Stimulated activated CD4-positive, alpha-beta T cell treated with anti-CD3 and anti-CD28 coated beads, TNF-alpha, amount 100 ng/mL, for 48 hours (primary cell): Measurements from ENCODE around the gene LMOD1.
"Not testable (repeated sequence)": the region's sequence is repeated elsewhere in the genome, so short reads cannot be mapped to it uniquely, and the experiment has no call there.

Experiments
- DNase-seq, 3 donors: peaks; one replicate each; pipeline ENCODE4 v3.0.0-alpha.2; 2020; ENCODE audit warnings: low read depth in 3 of 3

The LMOD1 gene

DNA sequence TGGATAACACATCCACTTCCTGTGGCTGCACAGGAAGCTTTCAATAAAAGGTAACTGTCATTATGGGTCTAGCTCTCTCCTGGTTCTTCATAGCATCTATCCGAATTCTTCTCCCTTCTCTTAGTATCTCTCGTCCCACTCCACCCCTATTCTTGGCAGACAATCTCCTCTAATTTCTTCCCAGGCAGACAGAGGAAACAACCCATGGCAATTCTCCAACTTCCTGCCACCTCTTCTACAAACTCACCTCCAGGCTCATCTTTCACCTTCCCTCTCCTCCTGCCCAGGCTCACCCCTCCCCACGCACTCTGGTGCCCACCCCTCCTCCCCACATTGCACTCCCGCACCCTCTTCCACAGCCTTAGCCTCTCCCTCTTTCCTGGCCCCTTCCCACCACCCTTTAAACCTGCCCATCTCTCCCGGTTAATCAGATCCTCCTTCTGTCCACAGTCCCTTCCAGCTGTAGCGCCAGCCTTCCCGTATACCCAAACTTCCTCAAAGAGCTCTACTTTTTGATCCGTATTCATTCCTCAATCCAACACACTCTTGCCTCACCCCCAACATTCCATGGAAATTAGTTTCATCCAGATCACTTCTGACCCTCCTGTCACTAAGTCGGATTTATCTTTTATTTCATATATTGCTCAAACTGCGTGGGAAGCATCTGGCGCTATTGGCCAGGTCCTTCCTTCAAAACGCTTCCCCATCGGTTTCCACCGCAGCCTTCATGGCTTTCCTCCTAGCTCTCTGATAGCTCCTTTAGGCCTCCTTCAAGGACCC, 31.7 kb downstream of the LMOD1 start:
- DNase-seq, result no peak

DNA sequence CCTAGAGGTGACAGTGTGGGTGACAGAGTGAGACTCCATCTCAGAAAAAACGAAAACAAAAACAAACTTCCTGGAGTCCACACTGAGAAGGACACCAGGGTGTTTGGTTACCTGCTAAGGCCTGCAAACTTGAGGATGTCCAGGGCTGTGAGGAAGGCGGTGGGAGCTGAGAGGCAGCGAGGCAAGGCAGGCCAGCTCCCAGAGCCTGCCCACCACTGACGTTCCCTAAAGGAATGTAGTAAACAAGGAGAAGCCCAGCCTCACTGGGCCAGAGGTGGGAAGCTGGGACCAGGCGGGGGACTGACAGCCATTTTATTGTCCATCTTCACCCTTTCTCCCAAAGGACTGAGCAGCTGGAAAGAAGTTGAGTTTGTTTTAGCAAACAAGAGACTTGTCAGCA, 33.5 kb downstream of the LMOD1 start:
- DNase-seq, result no peak

- no peak for DNase-seq
Observed at GRCh38 chr1:201911826-201912571, 34.3 kb downstream of the LMOD1 start.

DNA sequence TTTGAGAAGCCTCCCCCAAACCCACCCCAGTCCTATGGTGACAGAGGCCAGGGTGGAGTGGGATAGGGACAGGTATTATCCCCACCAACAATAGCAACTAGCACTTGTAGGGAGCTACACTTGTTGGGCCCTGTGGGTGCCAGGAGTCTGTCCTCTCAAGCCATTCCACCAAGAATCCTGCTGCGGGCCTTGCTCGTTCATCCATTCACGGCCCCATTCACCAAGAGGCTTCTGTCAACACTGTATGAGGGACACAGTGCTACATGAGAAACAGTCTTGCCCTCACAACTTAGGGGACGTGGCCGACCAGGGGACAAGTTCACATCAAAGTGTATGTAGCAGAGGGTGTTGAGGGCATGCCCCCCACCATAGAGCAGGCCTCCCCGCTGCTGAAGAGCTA, 38.7 kb downstream of the LMOD1 start:
- DNase-seq, result no peak

DNA sequence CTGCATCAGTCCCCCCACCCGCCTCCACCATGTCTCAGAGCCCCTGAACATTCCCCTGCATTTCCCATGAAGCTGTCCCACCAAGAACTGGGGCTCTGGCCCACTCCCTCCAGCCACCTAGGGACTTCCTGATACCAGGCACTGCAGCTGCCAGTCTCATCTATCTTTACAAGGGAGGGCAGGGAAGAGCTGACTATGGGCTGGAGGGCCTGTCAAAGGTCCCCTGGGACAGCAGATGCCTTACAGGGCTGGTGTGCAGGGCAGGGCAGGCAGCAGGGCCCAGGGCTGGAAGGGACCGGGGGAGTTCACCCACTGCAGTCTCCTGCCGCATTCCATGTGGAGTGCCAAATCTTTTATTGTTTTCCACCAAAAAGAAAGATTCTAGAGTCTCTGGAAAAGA, 40.0 kb downstream of the LMOD1 start:
- no peak for DNase-seq

DNA sequence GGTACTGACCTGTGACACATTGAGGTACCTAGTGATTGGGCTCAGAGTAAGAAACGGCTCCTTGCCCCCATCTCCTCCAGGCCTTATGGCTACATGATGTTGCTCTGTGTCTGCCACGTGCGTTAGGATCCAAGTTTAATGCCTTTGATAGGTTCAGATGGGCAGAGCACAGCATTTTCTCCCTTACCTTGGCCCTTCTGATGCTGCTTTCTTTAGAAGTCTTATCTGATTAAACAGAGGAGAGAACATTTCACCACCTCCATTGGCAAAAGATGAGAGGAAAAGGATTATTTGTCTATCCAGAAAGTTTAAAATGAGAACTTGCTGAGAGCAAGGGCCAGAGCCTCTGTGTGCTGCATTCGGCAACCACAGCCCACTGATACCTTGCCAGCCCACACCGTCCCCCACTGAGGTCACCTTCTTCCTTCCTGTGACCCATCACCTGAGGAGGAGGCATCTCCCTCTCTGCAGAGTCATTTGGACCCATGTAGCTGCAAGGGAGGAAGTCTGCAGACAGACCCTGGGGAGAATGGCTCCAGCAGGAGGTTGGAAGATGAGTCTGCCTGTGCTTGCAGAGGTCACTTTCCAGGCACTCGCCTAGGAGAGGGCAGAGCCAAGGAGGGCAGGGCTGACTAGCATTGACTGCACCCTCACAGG, 41.0 kb downstream of the LMOD1 start:
- DNase-seq, result no peak

DNA sequence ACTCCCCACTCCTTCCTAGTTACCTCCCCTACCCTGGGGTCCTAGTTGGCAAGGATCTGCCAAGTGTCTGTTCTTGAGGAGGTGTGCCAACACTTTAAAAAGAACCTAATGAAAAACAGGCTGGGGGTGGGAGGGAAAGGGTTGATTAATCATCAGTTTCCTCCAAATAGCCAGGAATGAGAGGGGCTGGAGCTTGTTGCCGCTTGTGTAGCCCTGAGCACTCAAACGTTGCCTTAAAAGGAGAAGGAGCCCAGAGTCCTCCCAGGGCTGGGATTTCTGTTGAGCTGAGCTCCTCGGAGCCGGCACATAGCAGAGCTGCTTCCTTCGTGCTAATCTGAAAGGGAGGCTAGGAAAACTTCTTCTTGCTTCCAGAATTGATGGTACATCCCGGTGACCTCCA, 41.8 kb downstream of the LMOD1 start:
- no peak for DNase-seq

GRCh38 chr1:201903135-201903534, 43.2 kb downstream of the LMOD1 start:
- no peak for DNase-seq

DNA sequence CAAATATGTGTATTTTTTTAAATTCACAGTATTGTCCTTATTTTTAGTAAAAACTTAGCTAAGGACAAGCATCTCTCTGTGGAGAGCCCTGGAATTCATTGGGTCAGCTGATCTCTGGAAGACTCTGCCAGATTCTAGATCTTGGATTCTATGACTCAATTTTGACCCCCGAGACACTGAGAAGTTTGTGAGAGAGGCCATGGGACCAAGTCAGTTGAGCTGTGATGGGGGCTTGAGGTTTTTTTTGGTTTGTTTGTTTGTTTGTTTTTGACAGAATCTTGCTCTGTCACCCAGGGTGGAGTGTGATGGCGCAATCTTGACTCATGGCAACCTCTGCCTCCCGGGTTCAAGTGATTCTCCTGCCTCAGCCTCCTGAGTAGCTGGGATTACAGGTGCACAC, 44.1 kb downstream of the LMOD1 start:
- DNase-seq, result no peak

DNA sequence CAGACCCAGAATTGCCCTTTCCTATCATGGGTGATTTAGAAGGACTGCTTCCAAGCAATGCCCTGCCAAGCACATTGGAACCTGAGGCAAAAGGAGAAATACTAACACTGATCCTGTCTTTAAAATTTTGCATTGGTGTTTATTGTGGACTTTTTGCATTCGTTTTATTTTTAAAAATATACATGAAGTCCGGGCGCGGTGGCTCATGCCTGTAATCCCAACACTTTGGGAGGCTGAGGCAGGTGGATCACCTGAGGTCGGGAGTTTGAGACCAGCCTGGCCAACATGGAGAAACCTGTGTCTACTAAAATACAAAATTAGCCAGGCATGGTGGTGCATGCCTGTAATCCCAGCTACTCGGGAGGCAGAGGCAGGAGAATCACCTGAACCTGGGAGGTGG, 45.3 kb downstream of the LMOD1 start:
- DNase-seq, result not testable (repeated sequence)

DNA sequence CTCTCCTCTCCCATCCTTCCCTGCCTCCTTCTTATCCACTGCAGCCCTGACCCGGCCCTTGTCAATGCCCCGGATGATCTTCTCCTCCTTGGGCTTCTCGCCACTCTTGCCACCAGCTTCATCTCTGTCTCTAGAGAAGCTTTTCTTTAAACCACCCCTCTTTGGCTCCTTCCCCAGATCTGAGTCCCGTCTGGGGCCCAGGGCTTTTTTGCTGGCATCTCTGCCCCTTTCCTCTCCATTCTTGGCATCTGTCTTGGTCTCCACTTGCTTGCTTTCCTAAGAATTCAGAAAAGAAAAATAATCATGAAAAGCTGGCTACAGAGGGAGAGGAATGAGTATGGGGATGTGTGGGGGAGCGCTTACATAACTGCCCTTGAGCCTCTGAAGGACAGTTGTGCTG, 45.9 kb downstream of the LMOD1 start:
- no peak for DNase-seq

DNA sequence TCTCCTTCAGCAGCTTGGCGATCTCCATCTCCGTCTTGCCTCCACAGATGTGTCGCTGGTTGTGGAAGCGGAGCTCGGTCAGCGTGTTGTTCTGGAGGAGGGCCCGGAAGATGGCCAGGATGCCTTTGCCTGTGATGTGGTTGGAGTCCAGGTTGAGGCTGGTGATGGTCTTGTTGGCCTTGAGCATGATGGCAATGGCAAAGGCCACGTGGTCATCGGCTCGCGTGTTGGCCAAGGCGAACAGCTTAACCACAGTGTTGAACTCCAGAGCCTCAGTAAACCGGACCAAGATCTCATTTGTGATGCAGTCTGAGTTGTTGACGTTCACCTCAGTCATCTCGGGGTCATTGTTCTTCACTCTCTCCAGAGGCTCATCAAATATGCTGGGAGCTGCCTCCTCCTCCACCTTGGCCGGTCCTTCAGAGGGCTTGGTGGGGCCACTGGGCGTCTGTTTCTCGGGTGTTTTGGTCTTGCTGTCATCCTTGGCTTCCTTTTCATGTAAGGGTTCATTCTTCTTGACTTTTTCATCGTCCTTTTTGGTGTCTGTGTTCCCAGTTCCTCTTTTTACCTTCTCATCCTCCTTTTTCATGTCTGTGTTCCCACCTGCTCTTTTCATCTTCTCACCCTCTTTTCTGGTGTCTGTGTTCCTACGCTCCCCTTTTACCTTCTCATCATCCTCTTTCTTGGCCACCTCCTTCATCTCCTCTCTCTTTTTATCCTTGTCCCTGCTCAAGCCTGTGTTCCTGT, 46.5 kb downstream of the LMOD1 start:
- no peak for DNase-seq

DNA sequence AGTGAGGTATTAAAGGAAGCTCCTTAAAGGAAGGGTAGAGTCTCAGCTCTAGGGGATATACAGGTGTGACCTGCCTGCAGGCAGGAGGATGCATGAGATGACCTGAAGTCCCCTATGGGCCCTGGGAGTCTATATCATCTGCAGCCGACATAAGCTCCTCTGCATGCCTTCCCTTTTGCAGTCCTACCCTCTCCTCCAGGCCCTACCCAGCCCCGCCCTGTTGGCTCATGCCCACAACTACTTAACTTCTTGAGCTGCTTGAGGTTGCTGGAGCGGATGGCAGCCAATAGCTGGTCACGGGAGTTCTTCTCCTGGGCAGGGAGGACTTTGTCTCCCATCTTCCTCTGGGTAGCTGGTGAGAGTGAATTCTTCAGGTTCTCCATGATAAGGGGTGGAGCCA, 47.4 kb downstream of the LMOD1 start:
- DNase-seq, result no peak

GRCh38 chr1:201898240-201898894, 48.0 kb downstream of the LMOD1 start:
- DNase-seq, result no peak

- no peak for DNase-seq
Observed at GRCh38 chr1:201896951-201897391, 49.4 kb downstream of the LMOD1 start.

GRCh38 chr1:201895913-201896807, 50.2 kb downstream of the LMOD1 start:
- peak; percentile 75 to 79 (median 78) for DNase-seq

GRCh38 chr1:201895120-201895665, 51.2 kb downstream of the LMOD1 start:
- DNase-seq, result no peak

GRCh38 chr1:201894343-201895119, 51.8 kb downstream of the LMOD1 start:
- DNase-seq, result no peak

- DNase-seq, result no peak
Observed at GRCh38 chr1:201893431-201893830, 52.9 kb downstream of the LMOD1 start.
